GM19397 (cell line): ENCODE data around the gene LHFPL3.

Experiments
- ATAC-seq: cut with Tn5 transposase; IDR thresholded peaks from one replicate; pipeline ENCODE4 v1.9.1; 2021; ENCODE audit warnings: mild to moderate bottlenecking, moderate library complexity; ENCODE audit not compliant: unreplicated experiment

LHFPL3 gene

GRCh38 chr7:104794589-104794988 lies 466.2 kb downstream of the LHFPL3 start:
- ATAC-seq, result no peak

GRCh38 chr7:104795086-104795485 lies 466.7 kb downstream of the LHFPL3 start:
- ATAC-seq, result no peak

- ATAC-seq, result no peak
Observed at GRCh38 chr7:104795616-104796398, 467.4 kb downstream of the LHFPL3 start.

- ATAC-seq, result no peak
Observed at GRCh38 chr7:104800307-104800706, 471.9 kb downstream of the LHFPL3 start.

- no peak for ATAC-seq
Observed at GRCh38 chr7:104801022-104801421, 472.6 kb downstream of the LHFPL3 start.

- no peak for ATAC-seq
Observed at GRCh38 chr7:104803931-104804330, 475.5 kb downstream of the LHFPL3 start.

- no peak for ATAC-seq
Observed at GRCh38 chr7:104804696-104805095, 476.3 kb downstream of the LHFPL3 start.

GRCh38 chr7:104805449-104806317 lies 477.3 kb downstream of the LHFPL3 start:
- no peak for ATAC-seq

- ATAC-seq, result no peak
Observed at GRCh38 chr7:104807671-104808070, 479.3 kb downstream of the LHFPL3 start.

- ATAC-seq, result no peak
Observed at GRCh38 chr7:104809906-104810305, 481.5 kb downstream of the LHFPL3 start.

GRCh38 chr7:104814126-104814525 lies 485.7 kb downstream of the LHFPL3 start:
- no peak for ATAC-seq

- no peak for ATAC-seq
Observed at GRCh38 chr7:104814671-104815400, 486.4 kb downstream of the LHFPL3 start.

- no peak for ATAC-seq
Observed at GRCh38 chr7:104816537-104816936, 488.1 kb downstream of the LHFPL3 start.

GRCh38 chr7:104818961-104819880 lies 490.8 kb downstream of the LHFPL3 start:
- no peak for ATAC-seq

GRCh38 chr7:104820836-104821535 lies 492.6 kb downstream of the LHFPL3 start:
- no peak for ATAC-seq

GRCh38 chr7:104823177-104823576 lies 494.8 kb downstream of the LHFPL3 start:
- no peak for ATAC-seq

- no peak for ATAC-seq
Observed at GRCh38 chr7:104825099-104825498, 496.7 kb downstream of the LHFPL3 start.

GRCh38 chr7:104826135-104826534 lies 497.7 kb downstream of the LHFPL3 start:
- ATAC-seq, result no peak

GRCh38 chr7:104836976-104837375 lies 508.6 kb downstream of the LHFPL3 start:
- no peak for ATAC-seq
